ENCODE results near the gene PREP.

The PREP gene

DNA sequence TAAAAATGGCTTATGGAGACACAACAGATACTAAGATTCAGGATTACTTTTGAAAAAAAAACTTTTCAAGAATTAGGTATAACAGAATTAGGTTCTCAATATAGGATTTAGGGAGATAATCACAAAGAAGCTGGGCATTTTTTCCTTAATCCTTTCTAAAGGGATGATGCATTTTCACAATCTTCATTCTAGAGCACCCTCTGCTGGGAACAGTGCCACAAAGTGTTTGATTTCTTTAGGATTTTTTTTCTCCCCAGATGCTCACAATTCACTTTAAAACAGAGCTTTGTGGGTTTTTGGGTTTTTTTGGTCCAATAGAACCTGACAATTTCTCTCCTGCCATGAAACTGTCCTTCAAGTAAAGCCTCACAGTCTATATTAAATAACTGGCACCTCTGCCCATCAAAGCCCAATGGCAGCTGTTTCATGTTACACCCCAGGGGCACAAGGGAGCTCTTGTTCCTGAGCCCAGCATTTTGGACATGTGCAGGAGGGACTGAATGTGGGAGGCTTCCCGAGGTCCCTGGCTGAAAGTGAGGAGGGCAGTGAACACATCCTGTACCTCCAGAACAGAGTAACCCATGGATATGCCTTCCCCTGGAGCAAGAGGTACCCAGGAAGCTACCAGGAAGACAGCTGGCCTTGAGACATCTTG is 39.7 kb downstream of the PREP start:
- TF ChIP-seq, protein P1, sequence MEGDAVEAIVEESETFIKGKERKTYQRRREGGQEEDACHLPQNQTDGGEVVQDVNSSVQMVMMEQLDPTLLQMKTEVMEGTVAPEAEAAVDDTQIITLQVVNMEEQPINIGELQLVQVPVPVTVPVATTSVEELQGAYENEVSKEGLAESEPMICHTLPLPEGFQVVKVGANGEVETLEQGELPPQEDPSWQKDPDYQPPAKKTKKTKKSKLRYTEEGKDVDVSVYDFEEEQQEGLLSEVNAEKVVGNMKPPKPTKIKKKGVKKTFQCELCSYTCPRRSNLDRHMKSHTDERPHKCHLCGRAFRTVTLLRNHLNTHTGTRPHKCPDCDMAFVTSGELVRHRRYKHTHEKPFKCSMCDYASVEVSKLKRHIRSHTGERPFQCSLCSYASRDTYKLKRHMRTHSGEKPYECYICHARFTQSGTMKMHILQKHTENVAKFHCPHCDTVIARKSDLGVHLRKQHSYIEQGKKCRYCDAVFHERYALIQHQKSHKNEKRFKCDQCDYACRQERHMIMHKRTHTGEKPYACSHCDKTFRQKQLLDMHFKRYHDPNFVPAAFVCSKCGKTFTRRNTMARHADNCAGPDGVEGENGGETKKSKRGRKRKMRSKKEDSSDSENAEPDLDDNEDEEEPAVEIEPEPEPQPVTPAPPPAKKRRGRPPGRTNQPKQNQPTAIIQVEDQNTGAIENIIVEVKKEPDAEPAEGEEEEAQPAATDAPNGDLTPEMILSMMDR (IDR thresholded peaks at IDR 0.05; ENCODE audit: extremely low read depth, missing control alignments), result no peak
- DNase-seq (ENCODE audit: low spot score), result no peak

DNA sequence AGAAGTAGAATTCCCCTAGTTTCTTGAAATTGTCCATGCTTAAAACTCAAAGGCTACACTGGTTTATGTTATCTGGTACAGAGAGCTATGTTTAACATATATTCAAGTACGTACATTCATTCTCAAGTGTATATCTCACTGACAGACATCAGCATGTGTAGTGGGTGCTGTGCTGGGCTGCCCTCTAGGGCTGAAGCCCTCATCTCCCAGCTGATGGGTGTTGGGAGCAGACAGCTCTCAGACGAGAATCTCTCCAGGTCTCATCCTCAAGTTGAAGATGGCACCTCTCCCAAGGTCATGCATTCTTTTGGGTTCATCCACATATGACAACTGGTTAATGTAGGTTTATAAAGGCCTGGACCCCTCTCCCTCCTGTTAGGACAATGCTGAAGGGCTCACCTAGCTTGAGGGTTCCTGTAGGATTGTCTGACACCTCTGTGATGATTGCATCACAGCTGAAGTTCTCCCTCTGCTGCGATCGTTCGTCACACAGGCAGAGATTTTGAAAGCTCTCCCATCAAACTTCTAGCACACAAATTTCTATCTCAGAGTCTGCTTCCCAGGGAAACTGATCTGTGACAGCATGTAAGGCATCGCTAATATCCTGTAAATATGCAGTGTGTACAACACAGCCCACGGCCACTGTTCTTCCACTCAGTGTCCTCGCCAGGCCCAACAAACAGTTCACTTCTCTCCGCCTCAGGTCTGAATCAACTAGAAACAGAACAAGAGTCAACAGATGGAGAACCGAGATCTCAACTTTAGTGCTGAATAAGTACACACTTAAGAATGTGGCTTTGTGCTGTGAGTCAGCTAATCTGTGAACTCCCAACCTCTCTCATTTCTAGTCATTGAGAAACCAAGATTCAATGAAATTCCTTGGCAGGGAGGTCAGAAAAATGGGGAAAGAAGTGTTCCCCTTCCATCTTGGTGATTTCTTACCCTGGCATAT is 43.2 kb downstream of the PREP start:
- TF ChIP-seq, protein P1 (IDR thresholded peaks at IDR 0.05; ENCODE audit: extremely low read depth, missing control alignments), result no peak
- DNase-seq (ENCODE audit: low spot score), result no peak

DNA sequence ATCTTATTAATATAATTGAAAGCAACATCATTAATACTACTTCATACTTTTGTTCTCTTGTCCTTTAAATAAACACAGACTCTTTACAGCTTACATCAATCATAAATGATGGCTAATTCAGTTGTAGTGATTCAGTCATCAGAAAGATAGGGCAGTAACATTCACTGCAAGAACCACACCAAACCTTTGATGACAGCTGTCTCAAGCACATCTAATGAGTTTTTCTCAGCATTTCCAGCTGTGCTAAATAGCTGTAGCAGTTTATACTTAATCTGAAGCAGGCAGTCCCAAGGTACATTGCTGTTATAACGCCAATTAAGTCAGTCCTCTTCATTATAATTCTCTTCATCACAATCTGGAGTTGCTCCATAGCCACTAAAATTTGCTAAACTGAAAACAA is 45.7 kb downstream of the PREP start:
- TF ChIP-seq, protein P1 (IDR thresholded peaks at IDR 0.05; ENCODE audit: extremely low read depth, missing control alignments), result no peak
- no peak for DNase-seq (ENCODE audit: low spot score)

DNA sequence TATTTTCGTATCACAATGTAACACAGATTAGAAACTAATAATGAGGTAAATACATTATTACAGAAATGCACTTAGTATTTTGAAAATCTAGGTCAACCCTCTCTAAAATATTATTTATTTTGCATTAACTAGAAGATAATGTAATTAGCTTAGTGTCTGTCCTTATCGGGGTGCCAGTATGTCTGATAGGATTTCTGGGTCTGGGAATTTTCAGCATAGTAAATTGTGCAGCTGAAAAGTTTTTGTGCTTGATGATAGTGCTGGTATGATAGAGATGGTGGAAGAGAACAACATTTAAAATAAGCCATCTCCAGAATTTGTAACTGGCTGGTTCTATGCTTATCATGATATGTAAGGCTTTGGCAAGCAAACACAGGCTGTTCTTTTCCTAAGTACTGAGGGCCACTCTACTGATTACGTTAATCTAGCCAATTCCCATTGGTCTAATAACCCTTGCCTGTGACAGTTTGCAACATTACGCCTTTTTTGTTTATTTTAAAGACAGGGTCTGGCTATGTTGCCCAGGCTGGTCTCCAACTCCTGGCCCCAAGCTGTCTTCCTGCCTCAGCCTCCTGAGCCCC is 50.8 kb downstream of the PREP start:
- DNase-seq (ENCODE audit: low spot score), result no peak
- TF ChIP-seq, protein P1 (IDR thresholded peaks at IDR 0.05; ENCODE audit: extremely low read depth, missing control alignments), result no peak

DNA sequence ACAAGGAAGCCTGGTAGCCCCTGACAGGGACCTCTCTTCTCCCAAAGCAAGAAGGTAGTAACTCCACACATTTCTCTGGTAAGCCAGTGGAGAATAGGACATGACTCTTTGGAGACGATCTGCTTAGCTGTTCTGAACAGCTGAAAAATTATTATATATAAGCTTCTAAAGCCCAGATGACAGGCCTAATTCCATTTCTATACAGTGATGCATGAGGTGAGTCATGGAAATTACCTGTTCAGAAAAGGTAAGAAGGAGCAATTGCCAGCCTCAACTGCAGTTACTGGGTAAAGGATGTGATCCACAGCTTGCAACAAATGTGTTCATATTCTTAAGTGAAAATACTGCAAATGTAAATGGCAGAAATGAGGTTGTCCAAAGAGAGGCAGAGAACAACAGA is 54.0 kb downstream of the PREP start:
- TF ChIP-seq, protein P1 (IDR thresholded peaks at IDR 0.05; ENCODE audit: extremely low read depth, missing control alignments), result no peak
- DNase-seq (ENCODE audit: low spot score), result no peak

DNA sequence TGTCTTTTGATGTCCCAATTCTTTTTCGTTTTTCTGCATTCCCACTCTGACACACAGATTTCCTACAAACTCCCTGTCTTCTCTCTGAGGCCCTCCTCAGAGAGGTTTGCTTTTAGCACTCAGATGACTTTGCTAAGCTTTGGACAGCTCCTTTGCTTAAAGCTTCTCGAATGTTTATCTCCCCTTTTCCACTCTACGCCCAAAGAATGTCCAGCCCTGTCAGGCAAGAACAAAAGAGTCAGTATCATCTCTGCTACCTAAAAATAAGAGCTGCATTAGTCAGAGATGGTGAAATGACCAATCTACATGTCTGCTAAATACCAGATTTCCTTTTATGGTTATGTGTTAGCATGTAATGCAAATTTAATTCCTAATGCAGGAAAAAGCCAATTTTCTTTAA is 56.8 kb downstream of the PREP start:
- TF ChIP-seq, protein P1 (IDR thresholded peaks at IDR 0.05; ENCODE audit: extremely low read depth, missing control alignments), result no peak
- no peak for DNase-seq (ENCODE audit: low spot score)

DNA sequence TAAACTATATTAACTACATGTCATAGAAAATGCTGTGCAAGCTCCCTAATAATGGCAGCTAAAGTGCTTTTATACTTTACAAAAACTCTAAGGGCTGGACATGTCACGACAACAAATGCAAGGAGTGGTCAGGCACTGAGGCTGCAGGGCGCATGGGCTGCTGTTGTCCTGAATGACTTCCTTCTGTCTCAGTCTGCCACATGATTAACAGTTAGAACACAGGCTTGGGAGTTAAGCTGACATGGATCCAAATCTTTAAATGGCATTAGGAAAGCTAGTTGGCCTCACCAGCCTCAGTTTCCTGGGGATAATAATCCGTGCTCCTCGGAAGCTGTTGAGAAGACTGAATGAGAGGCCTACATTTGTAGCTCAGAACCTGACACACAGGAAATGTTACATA is 57.4 kb downstream of the PREP start:
- TF ChIP-seq, protein P1 (IDR thresholded peaks at IDR 0.05; ENCODE audit: extremely low read depth, missing control alignments), result no peak
- no peak for DNase-seq (ENCODE audit: low spot score)

Measured in GM20000 (cell line).